ENCODE results near the gene TRIM24. TPM values are rescaled to one million over a fixed set of nuclear protein-coding genes. Genes with fewer than 3 reads are reported as not detected.
A peak's percentile ranks its signal among the peaks of the same experiment; 100 is the strongest.

Gene TRIM24
- total RNA-seq, 3 donors from 2014 or later = 17.5 to 21.2 (median 18.9) TPM

GRCh38 chr7:138500892-138501291 lies 40.8 kb downstream of the TRIM24 start:
- intact Hi-C loops (cut with DNase I, micrococcal nuclease) = no loop called here
- Histone ChIP-seq H3K36me3 (ENCODE audit: low read depth) (no peaks in the 10 kb centered on the region), H3K4me1 (ENCODE audit: low read depth) (no peaks in the 10 kb centered on the region), H3K9me3 (peaks cover 2% of the 10 kb centered on the region), H3K4me3 (no peak overlapping the region)
- DNase-seq (no peak), ATAC-seq (no peak)
- no peak for TF ChIP-seq CTCF (IDR thresholded peaks at IDR 0.05)

- no peaks in the 10 kb centered on the region for H3K4me1 ChIP-seq (ENCODE audit: low read depth)
- DNase-seq (no peak), ATAC-seq (no peak)
- no peak overlapping the region for H3K4me3 ChIP-seq
- H3K9me3 ChIP-seq = peaks cover 2% of the 10 kb centered on the region
- H3K36me3 ChIP-seq (ENCODE audit: low read depth) = no peaks in the 10 kb centered on the region
- intact Hi-C loops (cut with DNase I, micrococcal nuclease) = no loop called here
- TF ChIP-seq CTCF (IDR thresholded peaks at IDR 0.05) = no peak
These were observed 42.1 kb downstream of the TRIM24 start for GRCh38 chr7:138502023-138502767.

- no peak for ATAC-seq
- DNase-seq = no peak
These were observed 45.4 kb downstream of the TRIM24 start for GRCh38 chr7:138505361-138505873.

GRCh38 chr7:138506764-138507163 lies 46.7 kb downstream of the TRIM24 start:
- DNase-seq (no peak), ATAC-seq (peak; percentile 33)
- Histone ChIP-seq H3K9me3 (no peaks in the 10 kb centered on the region), H3K4me3 (no peak overlapping the region), H3K4me1 (ENCODE audit: low read depth) (no peaks in the 10 kb centered on the region), H3K36me3 (ENCODE audit: low read depth) (no peaks in the 10 kb centered on the region)
- no peak for TF ChIP-seq CTCF (IDR thresholded peaks at IDR 0.05)
- intact Hi-C loops (cut with DNase I, micrococcal nuclease) = no loop called here

More at GRCh38 chr7:138505361-138505873, 45.4 kb downstream of the TRIM24 start:
- H3K4me1 ChIP-seq (ENCODE audit: low read depth) = no peaks in the 10 kb centered on the region
- no peak for TF ChIP-seq CTCF (IDR thresholded peaks at IDR 0.05)
- no peaks in the 10 kb centered on the region for H3K9me3 ChIP-seq
- no peaks in the 10 kb centered on the region for H3K36me3 ChIP-seq (ENCODE audit: low read depth)
- no peak overlapping the region for H3K4me3 ChIP-seq
- intact Hi-C loops (cut with DNase I, micrococcal nuclease) = no loop called here

GRCh38 chr7:138510003-138510402 lies 49.9 kb downstream of the TRIM24 start:
- Histone ChIP-seq H3K36me3 (ENCODE audit: low read depth) (no peaks in the 10 kb centered on the region), H3K9me3 (no peaks in the 10 kb centered on the region), H3K4me3 (no peak overlapping the region), H3K4me1 (ENCODE audit: low read depth) (no peaks in the 10 kb centered on the region)
- no peak for ATAC-seq
- TF ChIP-seq CTCF (IDR thresholded peaks at IDR 0.05) = no peak
- DNase-seq = no peak
- intact Hi-C loops (cut with DNase I, micrococcal nuclease) = no loop called here

All from mucosa of descending colon (tissue), 3 donors.